CD14-positive monocyte (primary cell): ENCODE measurements around the gene KCNH1. TPM values are rescaled to one million over a fixed set of nuclear protein-coding genes. Genes with fewer than 3 reads are reported as not detected.
"Not testable (repeated sequence)": the region's sequence is repeated elsewhere in the genome, so short reads cannot be mapped to it uniquely, and the experiment has no call there.

Source experiments
- DNase-seq, 3 donors: peaks; one replicate each; pipeline ENCODE4 v3.0.0-alpha.2; 2011 to 2022
- H2AFZ ChIP-seq: 2 replicates; pipeline ENCODE4 v1.6.0; 2012; ENCODE audit warnings: mild to moderate bottlenecking, low read depth, low read length, inconsistent platforms; ENCODE audit not compliant: insufficient read depth, poor library complexity, severe bottlenecking
- H3K27ac ChIP-seq, 2 donors: 1 replicate in 1 of 2; 2 replicates in 1 of 2; pipeline ENCODE4 v1.5.1; 2012 to 2013; ENCODE audit warnings: low read length in 2 of 2, control low read depth in 1 of 2, inconsistent platforms in 1 of 2, low read depth in 1 of 2, mild to moderate bottlenecking in 1 of 2
- H3K27me3 ChIP-seq, 2 donors: one replicate each; pipeline versions ENCODE4 v1.6.0 to v1.6.1; 2011 to 2013; ENCODE audit warnings: low read length in 2 of 2; ENCODE audit not compliant: control insufficient read depth in 2 of 2, insufficient read depth in 2 of 2
- H3K36me3 ChIP-seq, 2 donors: replicated peaks in 1 of 2; 1 replicate in 1 of 2; 2 replicates in 1 of 2; pipeline versions ENCODE4 v1.5.1 to v1.6.1; 2012 to 2013; ENCODE audit warnings: low read length in 2 of 2, control low read depth in 1 of 2, inconsistent platforms in 1 of 2, mild to moderate bottlenecking in 1 of 2; ENCODE audit not compliant: insufficient read depth in 2 of 2, control insufficient read depth in 1 of 2
- H3K4me1 ChIP-seq, 2 donors: 1 replicate in 1 of 2; 2 replicates in 1 of 2; pipeline versions ENCODE4 v1.5.1 to v1.6.1; 2012 to 2013; ENCODE audit warnings: low read length in 2 of 2, control low read depth in 1 of 2, inconsistent platforms in 1 of 2, mild to moderate bottlenecking in 1 of 2, moderate library complexity in 1 of 2; ENCODE audit not compliant: insufficient read depth in 2 of 2, control insufficient read depth in 1 of 2
- H3K4me2 ChIP-seq: replicated peaks from 2 replicates; pipeline ENCODE3; 2012; ENCODE audit warnings: low read length, moderate library complexity, mild to moderate bottlenecking; ENCODE audit not compliant: poor library complexity, severe bottlenecking; ENCODE audit errors: extremely low read depth
- H3K4me3 ChIP-seq, 3 experiments: fragments of 200-600 bp in 1 of 3; sonication (generic) in 1 of 3; replicated peaks in 1 of 3; 1 replicate in 2 of 3; 2 replicates in 1 of 3; pipeline ENCODE4 v1.5.1; 2011 to 2013; ENCODE audit warnings: low read length in 3 of 3, mild to moderate bottlenecking in 3 of 3, control low read depth in 2 of 3, low read depth in 2 of 3, inconsistent platforms in 1 of 3, moderate library complexity in 1 of 3
- H3K79me2 ChIP-seq: 2 replicates; pipeline ENCODE4 v1.6.0; 2012; ENCODE audit warnings: mild to moderate bottlenecking, control low read depth, inconsistent platforms, low read length, moderate library complexity; ENCODE audit not compliant: insufficient read depth
- H3K9ac ChIP-seq: 2 replicates; pipeline ENCODE4 v1.6.0; 2017; ENCODE audit warnings: low read length, mild to moderate bottlenecking; ENCODE audit not compliant: insufficient read depth, poor library complexity, severe bottlenecking
- H3K9me3 ChIP-seq, 2 donors: replicated peaks in 1 of 2; 1 replicate in 1 of 2; 2 replicates in 1 of 2; pipeline versions ENCODE4 v1.5.1 to v1.6.1; 2012 to 2013; ENCODE audit warnings: low read length in 2 of 2, control low read depth in 1 of 2; ENCODE audit not compliant: control insufficient read depth in 1 of 2, insufficient read depth in 1 of 2
- H4K20me1 ChIP-seq: 2 replicates; pipeline ENCODE4 v1.6.0; 2012; ENCODE audit warnings: mild to moderate bottlenecking, low read length, control low read depth, moderate library complexity; ENCODE audit not compliant: insufficient read depth
- H3K27ac Mint-ChIP-seq, 7 donors: one replicate each; pipeline ENCODE4 v1.8.0; 2020; ENCODE audit warnings: mild to moderate bottlenecking in 7 of 7, mixed read lengths in 7 of 7, moderate library complexity in 6 of 7, inconsistent platforms in 2 of 7
- H3K27me3 Mint-ChIP-seq, 3 donors: one replicate each; pipeline ENCODE4 v1.8.0; 2021 to 2022; ENCODE audit warnings: low read depth in 3 of 3, mild to moderate bottlenecking in 3 of 3, mixed read lengths in 3 of 3, moderate library complexity in 3 of 3, inconsistent platforms in 1 of 3
- H3K36me3 Mint-ChIP-seq, 2 donors: one replicate each; pipeline ENCODE4 v1.8.0; 2020; ENCODE audit warnings: mixed read lengths in 2 of 2, inconsistent platforms in 1 of 2, mild to moderate bottlenecking in 1 of 2
- H3K4me1 Mint-ChIP-seq: one replicate; pipeline ENCODE4 v1.8.0; 2020; ENCODE audit warnings: mild to moderate bottlenecking, mixed read lengths
- H3K4me3 Mint-ChIP-seq, 2 donors: one replicate each; pipeline ENCODE4 v1.8.0; 2020; ENCODE audit warnings: mild to moderate bottlenecking in 2 of 2, mixed read lengths in 2 of 2, moderate library complexity in 1 of 2
- H3K9me3 Mint-ChIP-seq, 7 donors: one replicate each; pipeline ENCODE4 v1.8.0; 2020 to 2022; ENCODE audit warnings: mixed read lengths in 7 of 7, mild to moderate bottlenecking in 6 of 7, moderate library complexity in 6 of 7, inconsistent platforms in 2 of 7
- CTCF ChIP-seq: fragments of 200-600 bp; IDR thresholded peaks from one replicate; pipeline ENCODE4 v1.8.0; 2022; ENCODE audit warnings: antibody characterized with exemption, mild to moderate bottlenecking
- WGBS: methylation state at CpG from one replicate; pipeline ENCODE4 v1.1.5; 2013; ENCODE audit warnings: missing lambda C conversion rate; ENCODE audit not compliant: insufficient coverage; 5-methylcytosine and 5-hydroxymethylcytosine counted together
- intact Hi-C, 2 donors: fragments of 100-400 bp; cut with micrococcal nuclease; formaldehyde crosslinking; loops; one replicate each; pipeline versions ENCODE4 v1.15.0 to v1.15.1; 2023
- polyA plus RNA-seq, 3 donors: library from polyadenylated mRNA; depleted of rRNA in 1 of 3; unstranded in 2 of 3; stranded (reverse) in 1 of 3; fragments of 300-500 nt in 2 of 3; fragments of >200 nt in 1 of 3; fragmentation: Illumina TruSeq in 2 of 3; gene quantifications; 1 replicate in 2 of 3; 2 replicates in 1 of 3; pipeline ENCODE4 v1.2.3, GENCODE V29; 2012 to 2021

The KCNH1 gene
- polyA plus RNA-seq, 3 donors: not detected

- no peak overlapping the region for H3K4me3 Mint-ChIP-seq
- H3K36me3 Mint-ChIP-seq: no peaks in the 10 kb centered on the region
These were observed 65.0 kb downstream of the KCNH1 start for GRCh38 chr1:211068976-211069375.

GRCh38 chr1:211066781-211067384 lies 67.1 kb downstream of the KCNH1 start:
- Histone ChIP-seq H2AFZ (no peak overlapping the region), H3K4me3 (no peak overlapping the region), H3K27me3 (no peaks in the 10 kb centered on the region), H3K27ac (no peak overlapping the region), H4K20me1 (no peaks in the 10 kb centered on the region), H3K4me2 (no peak overlapping the region), H3K9me3 (peaks cover 0 to 3% of the 10 kb centered on the region in 2 donors), H3K36me3 (no peaks in the 10 kb centered on the region), H3K9ac (no peak overlapping the region), H3K4me1 (no peaks in the 10 kb centered on the region), H3K79me2 (no peaks in the 10 kb centered on the region)
- 86% methylated on average over 4 of the region's 7 CpGs for WGBS
- Mint-ChIP-seq H3K4me1 (no peaks in the 10 kb centered on the region), H3K36me3 (no peaks in the 10 kb centered on the region), H3K27ac (no peak overlapping the region), H3K4me3 (no peak overlapping the region), H3K9me3 (peaks cover 0 to 8% (median 3%) of the 10 kb centered on the region in 7 donors), H3K27me3 (peaks cover 1 to 2% (median 1%) of the 10 kb centered on the region in 3 donors)
- no peak for TF ChIP-seq CTCF
- intact Hi-C loops: no loop called here
- no peak for DNase-seq

More at GRCh38 chr1:211068976-211069375, 65.0 kb downstream of the KCNH1 start:
- Histone ChIP-seq H3K9me3 (no peaks in the 10 kb centered on the region), H3K4me3 (no peak overlapping the region), H3K36me3 (no peaks in the 10 kb centered on the region), H3K4me1 (no peaks in the 10 kb centered on the region), H3K27ac (no peak overlapping the region), H3K79me2 (no peaks in the 10 kb centered on the region), H2AFZ (no peak overlapping the region), H4K20me1 (no peaks in the 10 kb centered on the region), H3K4me2 (no peak overlapping the region), H3K9ac (no peak overlapping the region), H3K27me3 (no peaks in the 10 kb centered on the region)
- no CpG with 5 or more reads among the region's 3 CpGs for WGBS
- Mint-ChIP-seq H3K27ac (no peak overlapping the region), H3K4me1 (no peaks in the 10 kb centered on the region), H3K9me3 (peaks cover 0 to 5% (median 3%) of the 10 kb centered on the region in 7 donors), H3K27me3 (peaks cover 1 to 2% (median 1%) of the 10 kb centered on the region in 3 donors)
- no peak for TF ChIP-seq CTCF
- DNase-seq: no peak
- intact Hi-C loops: no loop called here

- H3K27ac ChIP-seq, H3K27me3 Mint-ChIP-seq, intact Hi-C loops, H3K9me3 ChIP-seq, H3K4me1 Mint-ChIP-seq, H3K27me3 ChIP-seq, H2AFZ ChIP-seq, H3K4me3 Mint-ChIP-seq, H3K4me2 ChIP-seq, DNase-seq, H3K36me3 Mint-ChIP-seq, H3K4me3 ChIP-seq, H3K27ac Mint-ChIP-seq, H3K9ac ChIP-seq, H3K4me1 ChIP-seq, H4K20me1 ChIP-seq, H3K36me3 ChIP-seq, H3K79me2 ChIP-seq: not testable (repeated sequence)
- peaks cover 0 to 11% (median 2%) of the 10 kb centered on the region in 7 donors for H3K9me3 Mint-ChIP-seq
- WGBS: 100% methylated on average over 1 of the region's 3 CpGs
These were observed 92.1 kb downstream of the KCNH1 start for GRCh38 chr1:211041838-211042237.
